HG02678 (cell line): Measurements from ENCODE around the gene EFCAB6.

Source experiments
- ATAC-seq: cut with Tn5 transposase; IDR thresholded peaks from one replicate; pipeline ENCODE4 v1.9.1; 2021; ENCODE audit warnings: mild to moderate bottlenecking, moderate library complexity; ENCODE audit not compliant: unreplicated experiment

EFCAB6 gene

GRCh38 chr22:43488031-43488866 lies 323.9 kb downstream of the EFCAB6 start:
- no peak for ATAC-seq

GRCh38 chr22:43487311-43488030 lies 324.6 kb downstream of the EFCAB6 start:
- ATAC-seq: no peak

GRCh38 chr22:43485502-43486089 lies 326.5 kb downstream of the EFCAB6 start:
- no peak for ATAC-seq

GRCh38 chr22:43484227-43484626 lies 327.9 kb downstream of the EFCAB6 start:
- no peak for ATAC-seq

GRCh38 chr22:43483669-43484068 lies 328.4 kb downstream of the EFCAB6 start:
- ATAC-seq: no peak

GRCh38 chr22:43483266-43483665 lies 328.8 kb downstream of the EFCAB6 start:
- ATAC-seq: no peak

GRCh38 chr22:43482318-43482625 lies 329.8 kb downstream of the EFCAB6 start:
- ATAC-seq: no peak

- no peak for ATAC-seq
These were observed 330.4 kb downstream of the EFCAB6 start for GRCh38 chr22:43481568-43482317.

- no peak for ATAC-seq
These were observed 332.1 kb downstream of the EFCAB6 start for GRCh38 chr22:43479962-43480361.

- ATAC-seq: no peak
These were observed 332.7 kb downstream of the EFCAB6 start for GRCh38 chr22:43479301-43479950.
